ENCODE results near the gene ANG. TPM values are rescaled to one million over a fixed set of nuclear protein-coding genes. Genes with fewer than 3 reads are reported as not detected.

ANG gene
- total and polyA plus RNA-seq, 2 of the 8 experiments (the other 6 are each of a cell fraction or from before 2014, with no cell fraction given) = 2.2 to 4.6 TPM

DNA sequence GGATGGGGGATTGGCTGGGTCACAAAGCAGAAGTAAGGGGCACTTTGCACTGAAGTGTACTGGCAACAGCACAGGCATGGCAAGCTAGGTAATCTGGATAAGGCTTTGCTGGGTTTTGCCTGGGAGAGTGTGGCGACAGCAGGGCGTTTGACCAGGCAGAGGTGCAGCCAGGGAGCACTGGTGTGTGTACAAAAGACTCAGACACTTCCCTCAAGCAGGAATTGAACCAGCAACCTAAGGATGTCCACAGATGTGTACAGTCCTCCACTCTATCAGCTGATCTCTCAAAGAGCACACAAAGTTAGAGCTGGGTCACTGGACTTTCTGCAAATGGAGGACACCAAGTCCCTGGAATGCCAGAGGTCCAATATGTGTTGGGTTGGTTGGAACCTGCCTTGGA lies 19.6 kb upstream of the ANG start:
- H4K8ac ChIP-seq (ENCODE audit: extremely low read depth, insufficient read depth, low read length) = no peak overlapping the region
- 0 out of 2 replicates have a peak overlapping the region, but pooled peaks have one; percentile 43 for H2BK20ac ChIP-seq (ENCODE audit: low read length)
- no peaks in the 10 kb centered on the region for H3K79me1 ChIP-seq (ENCODE audit: low read depth, low read length)
- no peak overlapping the region for H4K5ac ChIP-seq (ENCODE audit: insufficient read length, low read depth, low read length)
- H3K23ac ChIP-seq (ENCODE audit: insufficient read length) = no peak overlapping the region
- H3K14ac ChIP-seq (ENCODE audit: insufficient read length) = no peak overlapping the region
- H2BK120ac ChIP-seq (replicated peaks; ENCODE audit: low read depth, low read length) = no peak overlapping the region
- no peaks in the 10 kb centered on the region for H3K79me2 ChIP-seq (ENCODE audit: control insufficient read depth in 1 of 2, insufficient read depth in 2 of 2, low read length in 2 of 2)
- no peak overlapping the region for H2AFZ ChIP-seq (ENCODE audit: low read length)
- no peak overlapping the region for H2BK5ac ChIP-seq (ENCODE audit: low read depth, low read length)
- POLR2A ChIA-PET (ENCODE audit: partially characterized antibody) = interaction anchor here (0.8 to 2.0 kb wide), 2 partner anchors 12 to 13 kb away, joined by 3 to 5 read pairs; no protein-coding TSS in a partner anchor
- 86% methylated on average over 2 of the region's 2 CpGs; no CpG with 5 or more reads in 1 of the 2 experiments for WGBS, 2 experiments (ENCODE audit: extremely low coverage in 1 of 2, insufficient coverage in 1 of 2, insufficient read length in 1 of 2, insufficient replicate concordance in 2 of 2, low coverage in 1 of 2, low lambda C conversion rate in 2 of 2, missing lambda C conversion rate in 1 of 2)
- no peak for FAIRE-seq
- no peak overlapping the region for H3K4ac ChIP-seq (replicated peaks; ENCODE audit: insufficient read length, low read depth, low read length)
- H2BK15ac ChIP-seq (ENCODE audit: low read length) = no peak overlapping the region
- H3K4me3 ChIP-seq (ENCODE audit: extremely low read depth in 1 of 4, insufficient read depth in 2 of 4, low read depth in 3 of 4, low read length in 4 of 4) = no peak overlapping the region
- no peaks in the 10 kb centered on the region for H4K20me1 ChIP-seq (replicated peaks in 1 of 2; ENCODE audit: control insufficient read depth in 1 of 2, insufficient read depth in 2 of 2, low read length in 2 of 2)
- no peak overlapping the region for H3K9ac ChIP-seq (replicated peaks in 1 of 4; ENCODE audit: extremely low read depth in 1 of 4, low read depth in 3 of 4, low read length in 3 of 4)
- no peak overlapping the region for H3K18ac ChIP-seq (ENCODE audit: extremely low read depth, low read length)
- H3K23me2 ChIP-seq (ENCODE audit: low read depth, low read length) = no peaks in the 10 kb centered on the region; the same call in 1 of the 2 replicates
- no peak overlapping the region for H3K56ac ChIP-seq (replicated peaks; ENCODE audit: insufficient read length, low read depth, low read length)
- TF ChIP-seq RBBP5 (IDR thresholded peaks at IDR 0.05; ENCODE audit: borderline replicate concordance, low read depth, low read length) (no peak), ASH2L (IDR thresholded peaks at IDR 0.05; ENCODE audit: low read length) (no peak), TBP (IDR thresholded peaks at IDR 0.05; ENCODE audit: low read depth, low read length) (peak; percentile 74), PHF8 (conservative IDR thresholded peaks at IDR 0.05; ENCODE audit: low read depth, low read length) (no peak), CREB1 (IDR thresholded peaks at IDR 0.05) (no peak), BCL11A (IDR thresholded peaks at IDR 0.05; ENCODE audit: low read depth in 2 of 2, low read length in 2 of 2) (no peak), SIRT6 (IDR thresholded peaks at IDR 0.05; ENCODE audit: low read length) (no peak), SIX5 (IDR thresholded peaks at IDR 0.05; ENCODE audit: low read depth, low read length) (no peak)
- no peak overlapping the region for H2AK5ac ChIP-seq (ENCODE audit: low read depth, low read length)
- no peak overlapping the region for H4K91ac ChIP-seq (replicated peaks; ENCODE audit: insufficient read length, low read length)
- H3K36me3 ChIP-seq (ENCODE audit: control insufficient read depth in 2 of 4, insufficient read depth in 4 of 4, low read length in 3 of 4) = no peaks in the 10 kb centered on the region
- no peaks in the 10 kb centered on the region for H3K9me3 ChIP-seq (ENCODE audit: insufficient read depth in 2 of 2, low read depth in 1 of 2, low read length in 1 of 2)
- CTCF ChIA-PET (ENCODE audit: partially characterized antibody) = interaction anchor here (0.5 to 2.7 kb wide), 6 partner anchors 10 to 415 kb away, joined by 3 to 15 read pairs (median 3); no protein-coding TSS in a partner anchor
- H3K27ac ChIP-seq (ENCODE audit: low read depth, low read length) = no peak overlapping the region
- no peak overlapping the region for H3K4me2 ChIP-seq (ENCODE audit: insufficient read depth in 1 of 2, low read depth in 2 of 2, low read length in 2 of 2)
- no peaks in the 10 kb centered on the region; a peak in 1 of 7 replicates for H3K27me3 ChIP-seq (replicated peaks in 1 of 4; ENCODE audit: control insufficient read depth in 3 of 4, extremely low read depth in 1 of 4, insufficient read depth in 3 of 4, low read length in 3 of 4)
- H3K4me1 ChIP-seq (replicated peaks in 1 of 4; ENCODE audit: control insufficient read depth in 3 of 4, insufficient read depth in 4 of 4, low read length in 3 of 4) = no peaks in the 10 kb centered on the region
- no peak for DNase-seq (ENCODE audit: low read depth in 1 of 2, low spot score in 2 of 2)
- no peak overlapping the region for H2BK12ac ChIP-seq (ENCODE audit: low read depth, low read length)
